OCI-LY7 (cell line): ENCODE results near the gene SEMA5A.

Experiments
- CTCF ChIP-seq: fragments of 200-600 bp; sonication (generic); conservative IDR thresholded peaks from 2 replicates; pipeline ENCODE4 v1.5.1; 2014; ENCODE audit warnings: mild to moderate bottlenecking, antibody characterized with exemption, low read length, moderate library complexity, mixed read lengths
- EZH2phosphoT487 ChIP-seq: fragments of 200-600 bp; sonication (generic); IDR thresholded peaks from 2 replicates; pipeline ENCODE4 v1.6.1; 2018; ENCODE audit warnings: low read depth, borderline replicate concordance, mild to moderate bottlenecking, mixed run types, antibody characterized with exemption, low read length, moderate library complexity, mixed read lengths

GRCh38 chr5:9124071-9124470 is 421.8 kb downstream of the SEMA5A start:
- TF ChIP-seq CTCF (no peak), EZH2phosphoT487 (no peak)
